IMR-90 (cell line): ENCODE results near the gene PHOSPHO1. TPM values are rescaled to one million over a fixed set of nuclear protein-coding genes. Genes with fewer than 3 reads are reported as not detected.

Experiments used
- ATAC-seq: fragments of 200-7000 bp; cut with Tn5 transposase; 2 replicates; pipeline ENCODE4 v1.9.1; 2020; ENCODE audit warnings: low read depth, mild to moderate bottlenecking, moderate library complexity
- BruUV-seq: library from RNA; stranded (reverse); fragments of 400-500 nt; replicated peaks from 2 replicates; lab custom pipeline; 2021; lab: Mats Ljungman, UMichigan
- CTCF ChIA-PET: fragments of 300-600 bp; formaldehyde crosslinking; extraction: SDS; loops from one replicate; lab custom pipeline; 2021; ENCODE audit warnings: antibody characterized with exemption; lab: Yijun Ruan, JAX
- POLR2A ChIA-PET: fragments of 300-600 bp; sonication (Branson Sonifier 250); formaldehyde crosslinking; loops from one replicate; lab custom pipeline; 2022; ENCODE audit warnings: antibody characterized with exemption; ENCODE audit not compliant: unreplicated experiment; lab: Charles Lee
- DNase-seq: peaks from one replicate; pipeline ENCODE4 v3.0.0; 2013
- H2AFZ ChIP-seq: replicated peaks from 2 replicates; pipeline ENCODE3; 2013; ENCODE audit warnings: low read length, mild to moderate bottlenecking; ENCODE audit not compliant: poor library complexity
- H2AK5ac ChIP-seq: 2 replicates; pipeline ENCODE4 v1.6.1; 2013; ENCODE audit warnings: low read depth, low read length, inconsistent platforms
- H2AK9ac ChIP-seq: replicated peaks from 2 replicates; pipeline ENCODE3; 2013; ENCODE audit warnings: mild to moderate bottlenecking, low read depth, low read length, moderate library complexity; ENCODE audit not compliant: poor library complexity
- H2BK120ac ChIP-seq: 2 replicates; pipeline ENCODE4 v1.6.1; 2013; ENCODE audit warnings: low read depth, low read length, inconsistent platforms
- H2BK15ac ChIP-seq: 3 replicates; pipeline ENCODE4 v1.6.1; 2013; ENCODE audit warnings: low read depth, low read length, inconsistent platforms
- H2BK20ac ChIP-seq: 2 replicates; pipeline ENCODE4 v1.6.1; 2013; ENCODE audit warnings: low read depth, mild to moderate bottlenecking, inconsistent platforms, low read length, moderate library complexity
- H2BK5ac ChIP-seq: 2 replicates; pipeline ENCODE4 v1.6.1; 2013; ENCODE audit warnings: mild to moderate bottlenecking, low read depth, low read length, inconsistent platforms; ENCODE audit not compliant: poor library complexity, severe bottlenecking
- H3K14ac ChIP-seq: replicated peaks from 2 replicates; pipeline ENCODE4 v1.6.1; 2013; ENCODE audit warnings: low read depth, low read length, inconsistent platforms
- H3K18ac ChIP-seq: 2 replicates; pipeline ENCODE4 v1.6.1; 2013; ENCODE audit warnings: low read depth, low read length, control low read depth
- H3K23ac ChIP-seq: 2 replicates; pipeline ENCODE4 v1.6.1; 2013; ENCODE audit warnings: low read depth, low read length, inconsistent platforms
- H3K27ac ChIP-seq: 2 replicates; pipeline ENCODE4 v1.5.1; 2013; ENCODE audit warnings: mild to moderate bottlenecking, control low read depth, low read length; ENCODE audit not compliant: insufficient read depth
- H3K27me3 ChIP-seq: 2 replicates; pipeline ENCODE4 v1.6.1; 2013; ENCODE audit warnings: low read length; ENCODE audit not compliant: control insufficient read depth, insufficient read depth
- H3K36me3 ChIP-seq: 2 replicates; pipeline ENCODE4 v1.6.1; 2013; ENCODE audit warnings: low read length, mixed read lengths; ENCODE audit not compliant: control insufficient read depth, insufficient read depth
- H3K4ac ChIP-seq: 2 replicates; pipeline ENCODE4 v1.6.1; 2013; ENCODE audit warnings: low read depth, low read length, inconsistent platforms
- H3K4me1 ChIP-seq: 2 replicates; pipeline ENCODE4 v1.6.1; 2013; ENCODE audit warnings: low read length, mixed read lengths; ENCODE audit not compliant: control insufficient read depth, insufficient read depth
- H3K4me2 ChIP-seq: 2 replicates; pipeline ENCODE4 v1.6.1; 2013; ENCODE audit warnings: low read depth, mild to moderate bottlenecking, control low read depth, low read length, moderate library complexity
- H3K4me3 ChIP-seq: 2 replicates; pipeline ENCODE4 v1.5.1; 2013; ENCODE audit warnings: low read depth, mild to moderate bottlenecking, control low read depth, low read length, moderate library complexity; ENCODE audit not compliant: insufficient read depth
- H3K56ac ChIP-seq: 2 replicates; pipeline ENCODE4 v1.6.1; 2013; ENCODE audit warnings: low read length, inconsistent platforms; ENCODE audit not compliant: insufficient read depth; ENCODE audit errors: extremely low read depth
- H3K79me1 ChIP-seq, 2 experiments: 2 replicates each; pipeline ENCODE4 v1.6.1; 2013; ENCODE audit warnings: low read length in 2 of 2, inconsistent platforms in 1 of 2, low read depth in 1 of 2
- H3K9ac ChIP-seq: 2 replicates; pipeline ENCODE4 v1.6.1; 2013; ENCODE audit warnings: low read depth, low read length, control low read depth
- H3K9me1 ChIP-seq: 2 replicates; pipeline ENCODE4 v1.6.1; 2013; ENCODE audit warnings: low read length, inconsistent platforms; ENCODE audit not compliant: insufficient read depth
- H3K9me3 ChIP-seq: 2 replicates; pipeline ENCODE4 v1.6.1; 2013; ENCODE audit warnings: low read length; ENCODE audit not compliant: control insufficient read depth, insufficient read depth
- H4K20me1 ChIP-seq: 2 replicates; pipeline ENCODE4 v1.6.1; 2013; ENCODE audit warnings: low read length, inconsistent platforms; ENCODE audit not compliant: insufficient read depth
- H4K5ac ChIP-seq: 2 replicates; pipeline ENCODE4 v1.6.1; 2013; ENCODE audit warnings: mild to moderate bottlenecking, low read depth, low read length, control low read depth
- H4K8ac ChIP-seq, 2 experiments: 2 replicates each; pipeline ENCODE4 v1.6.1; 2013; ENCODE audit warnings: low read depth in 2 of 2, low read length in 2 of 2, control low read depth in 1 of 2, inconsistent platforms in 1 of 2
- H4K91ac ChIP-seq: 2 replicates; pipeline ENCODE4 v1.6.1; 2013; ENCODE audit warnings: low read depth, low read length, inconsistent platforms; ENCODE audit not compliant: insufficient read depth
- BHLHE40 ChIP-seq: fragments of 150-350 bp; IDR thresholded peaks from 2 replicates; pipeline ENCODE4 v1.6.1; 2016; ENCODE audit warnings: mild to moderate bottlenecking, low read depth, low read length
- CEBPB ChIP-seq: IDR thresholded peaks from 2 replicates; pipeline ENCODE4 v1.6.1; 2012; ENCODE audit warnings: low read depth, low read length, improper control_type of control experiment
- CHD1 ChIP-seq: IDR thresholded peaks from 2 replicates; pipeline ENCODE4 v1.6.1; 2012; ENCODE audit warnings: low read depth, low read length, improper control_type of control experiment
- FOS ChIP-seq: fragments of 150-350 bp; IDR thresholded peaks from 2 replicates; pipeline ENCODE4 v1.6.1; 2016; ENCODE audit warnings: low read depth, low read length
- MAFK ChIP-seq: IDR thresholded peaks from 2 replicates; pipeline ENCODE4 v1.6.1; 2012; ENCODE audit warnings: low read depth, low read length, improper control_type of control experiment
- MAZ ChIP-seq: IDR thresholded peaks from 2 replicates; pipeline ENCODE4 v1.6.1; 2012; ENCODE audit warnings: low read depth, mild to moderate bottlenecking, low read length, improper control_type of control experiment, moderate library complexity, borderline replicate concordance
- MXI1 ChIP-seq: IDR thresholded peaks from 2 replicates; pipeline ENCODE4 v1.6.1; 2012; ENCODE audit warnings: low read depth, mild to moderate bottlenecking, low read length, moderate library complexity, borderline replicate concordance
- NFE2L2 ChIP-seq: fragments of 150-350 bp; IDR thresholded peaks from 2 replicates; pipeline ENCODE4 v1.6.1; 2016; ENCODE audit warnings: low read depth, mild to moderate bottlenecking, low read length
- POLR2A ChIP-seq: IDR thresholded peaks from 2 replicates; pipeline ENCODE4 v1.6.1; 2012; ENCODE audit warnings: mild to moderate bottlenecking, low read depth, low read length
- RAD21 ChIP-seq: IDR thresholded peaks from 2 replicates; pipeline ENCODE4 v1.6.1; 2012; ENCODE audit warnings: low read length, improper control_type of control experiment
- RCOR1 ChIP-seq: IDR thresholded peaks from 2 replicates; pipeline ENCODE4 v1.6.1; 2012; ENCODE audit warnings: mild to moderate bottlenecking, low read length, improper control_type of control experiment; ENCODE audit not compliant: insufficient replicate concordance
- RFX5 ChIP-seq: IDR thresholded peaks from 2 replicates; pipeline ENCODE4 v1.8.0; 2012; ENCODE audit warnings: low read depth, mild to moderate bottlenecking, low read length, moderate library complexity
- SMC3 ChIP-seq: fragments of 150-350 bp; IDR thresholded peaks from 2 replicates; pipeline ENCODE4 v1.6.1; 2016; ENCODE audit warnings: low read depth, mild to moderate bottlenecking, antibody characterized with exemption, low read length, moderate library complexity
- USF2 ChIP-seq: fragments of 150-350 bp; IDR thresholded peaks from 2 replicates; pipeline ENCODE4 v1.6.1; 2017; ENCODE audit warnings: mild to moderate bottlenecking, antibody characterized with exemption, low read length, low read depth
- WGBS, 2 experiments: methylation state at CpG; one replicate each; pipeline versions ENCODE4 v1.1.5 to v1.1.7; 2013; ENCODE audit warnings: missing lambda C conversion rate in 2 of 2; ENCODE audit not compliant: insufficient read length in 1 of 2; ENCODE audit errors: extremely low coverage in 2 of 2; 5-methylcytosine and 5-hydroxymethylcytosine counted together
- dilution Hi-C: fragments of 300-500 bp; cut with HindIII; formaldehyde crosslinking; loops from one replicate; pipeline ENCODE4 v1.14.3; 2018; ENCODE audit warnings: low sequenced_read_pairs; ENCODE audit not compliant: unreplicated experiment
- in situ Hi-C: fragments of 300-500 bp; cut with MboI; formaldehyde crosslinking; loops from 3 replicates; pipeline ENCODE4 v1.14.3; 2019; ENCODE audit warnings: low sequenced_read_pairs, inconsistent platforms, mixed read lengths
- intact Hi-C: fragments of 100-400 bp; cut with micrococcal nuclease; formaldehyde crosslinking; loops from 2 replicates; pipeline ENCODE4 v1.10.0; 2022
- polyA plus RNA-seq, 3 experiments: library from polyadenylated mRNA; depleted of rRNA; stranded (reverse); fragments of >200 nt; gene quantifications; 2 replicates each; pipeline ENCODE4 v1.2.3, GENCODE V29; 2012; ENCODE audit warnings: low replicate concordance in 1 of 3
- total RNA-seq: library from RNA; depleted of rRNA; stranded (reverse); fragments of >200 nt; gene quantifications from 2 replicates; pipeline ENCODE4 v1.2.3, GENCODE V29; 2012
- TF ChIP-seq, protein P1 (sequence below): fragments of 150-350 bp; IDR thresholded peaks from 2 replicates; pipeline ENCODE4 v1.6.1; 2016; ENCODE audit warnings: low read depth, mild to moderate bottlenecking, low read length, moderate library complexity, borderline replicate concordance
- TF ChIP-seq, protein P2 (sequence below): conservative IDR thresholded peaks from 2 replicates; pipeline ENCODE4 v1.5.1; 2012; ENCODE audit warnings: mild to moderate bottlenecking, low read depth, low read length, improper control_type of control experiment

Gene PHOSPHO1
- total and polyA plus RNA-seq, 2 of the 4 experiments (the other 2 are of a cell fraction), result under 0.01 to 0.48 TPM

GRCh38 chr17:49213399-49213798 lies 17.2 kb downstream of the PHOSPHO1 start:
- Histone ChIP-seq H3K18ac (no peak overlapping the region), H2BK15ac (no peak overlapping the region), H3K9ac (no peak overlapping the region), H3K27me3 (no peaks in the 10 kb centered on the region; the same call in 1 of the 2 replicates), H4K5ac (no peak overlapping the region), H3K4me3 (no peak overlapping the region), H2AFZ (no peak overlapping the region), H3K9me1 (peaks cover 14% of the 10 kb centered on the region), H3K14ac (no peak overlapping the region), H3K36me3 (no peaks in the 10 kb centered on the region), H2BK120ac (no peak overlapping the region), H4K91ac (no peak overlapping the region), H3K27ac (no peak overlapping the region), H3K9me3 (no peaks in the 10 kb centered on the region), H4K20me1 (no peaks in the 10 kb centered on the region), H2AK9ac (no peak overlapping the region), H3K79me1 (no peaks in the 10 kb centered on the region), H3K56ac (no peak overlapping the region), H3K4ac (no peak overlapping the region), H3K4me2 (no peak overlapping the region), H4K8ac (no peak overlapping the region), H3K23ac (no peak overlapping the region), H2BK5ac (no peak overlapping the region), H2AK5ac (no peak overlapping the region; the same call in 1 of the 2 replicates), H2BK20ac (no peak overlapping the region), H3K4me1 (peaks cover 9% of the 10 kb centered on the region)
- BruUV-seq, result no TSS peak
- POLR2A ChIA-PET, result no interaction called here
- DNase-seq (no peak), ATAC-seq (no peak)
- CTCF ChIA-PET, result interaction anchor here (1.5 kb wide), 1 partner anchor 9 kb away, joined by 3 read pairs; no protein-coding TSS in a partner anchor
- no peak for TF ChIP-seq RCOR1
- no peak for TF ChIP-seq MAZ
- TF ChIP-seq RAD21, result no peak
- TF ChIP-seq, protein P1, sequence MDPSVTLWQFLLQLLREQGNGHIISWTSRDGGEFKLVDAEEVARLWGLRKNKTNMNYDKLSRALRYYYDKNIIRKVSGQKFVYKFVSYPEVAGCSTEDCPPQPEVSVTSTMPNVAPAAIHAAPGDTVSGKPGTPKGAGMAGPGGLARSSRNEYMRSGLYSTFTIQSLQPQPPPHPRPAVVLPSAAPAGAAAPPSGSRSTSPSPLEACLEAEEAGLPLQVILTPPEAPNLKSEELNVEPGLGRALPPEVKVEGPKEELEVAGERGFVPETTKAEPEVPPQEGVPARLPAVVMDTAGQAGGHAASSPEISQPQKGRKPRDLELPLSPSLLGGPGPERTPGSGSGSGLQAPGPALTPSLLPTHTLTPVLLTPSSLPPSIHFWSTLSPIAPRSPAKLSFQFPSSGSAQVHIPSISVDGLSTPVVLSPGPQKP, result no peak
- TF ChIP-seq CEBPB, result no peak
- no peak for TF ChIP-seq CHD1
- TF ChIP-seq MAFK, result no peak
- TF ChIP-seq RFX5, result no peak
- no peak for TF ChIP-seq BHLHE40
- no peak for TF ChIP-seq USF2
- TF ChIP-seq SMC3, result no peak
- no peak for TF ChIP-seq POLR2A
- TF ChIP-seq, protein P2, sequence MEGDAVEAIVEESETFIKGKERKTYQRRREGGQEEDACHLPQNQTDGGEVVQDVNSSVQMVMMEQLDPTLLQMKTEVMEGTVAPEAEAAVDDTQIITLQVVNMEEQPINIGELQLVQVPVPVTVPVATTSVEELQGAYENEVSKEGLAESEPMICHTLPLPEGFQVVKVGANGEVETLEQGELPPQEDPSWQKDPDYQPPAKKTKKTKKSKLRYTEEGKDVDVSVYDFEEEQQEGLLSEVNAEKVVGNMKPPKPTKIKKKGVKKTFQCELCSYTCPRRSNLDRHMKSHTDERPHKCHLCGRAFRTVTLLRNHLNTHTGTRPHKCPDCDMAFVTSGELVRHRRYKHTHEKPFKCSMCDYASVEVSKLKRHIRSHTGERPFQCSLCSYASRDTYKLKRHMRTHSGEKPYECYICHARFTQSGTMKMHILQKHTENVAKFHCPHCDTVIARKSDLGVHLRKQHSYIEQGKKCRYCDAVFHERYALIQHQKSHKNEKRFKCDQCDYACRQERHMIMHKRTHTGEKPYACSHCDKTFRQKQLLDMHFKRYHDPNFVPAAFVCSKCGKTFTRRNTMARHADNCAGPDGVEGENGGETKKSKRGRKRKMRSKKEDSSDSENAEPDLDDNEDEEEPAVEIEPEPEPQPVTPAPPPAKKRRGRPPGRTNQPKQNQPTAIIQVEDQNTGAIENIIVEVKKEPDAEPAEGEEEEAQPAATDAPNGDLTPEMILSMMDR, result no peak
- no peak for TF ChIP-seq NFE2L2
- TF ChIP-seq MXI1, result no peak
- no peak for TF ChIP-seq FOS
- dilution Hi-C loops, result no loop called here
- in situ Hi-C loops, result no loop called here
- 83% methylated on average over 3 of the region's 5 CpGs; no CpG with 5 or more reads in 1 of the 2 experiments for WGBS, 2 experiments
- intact Hi-C loops, result no loop called here
